ENCODE data around the gene DLL1. TPM values are rescaled to one million over a fixed set of nuclear protein-coding genes. Genes with fewer than 3 reads are reported as not detected.
A peak's percentile ranks its signal among the peaks of the same experiment; 100 is the strongest.
"Not testable (repeated sequence)": the region's sequence is repeated elsewhere in the genome, so short reads cannot be mapped to it uniquely, and the experiment has no call there.

The DLL1 gene, protein sequence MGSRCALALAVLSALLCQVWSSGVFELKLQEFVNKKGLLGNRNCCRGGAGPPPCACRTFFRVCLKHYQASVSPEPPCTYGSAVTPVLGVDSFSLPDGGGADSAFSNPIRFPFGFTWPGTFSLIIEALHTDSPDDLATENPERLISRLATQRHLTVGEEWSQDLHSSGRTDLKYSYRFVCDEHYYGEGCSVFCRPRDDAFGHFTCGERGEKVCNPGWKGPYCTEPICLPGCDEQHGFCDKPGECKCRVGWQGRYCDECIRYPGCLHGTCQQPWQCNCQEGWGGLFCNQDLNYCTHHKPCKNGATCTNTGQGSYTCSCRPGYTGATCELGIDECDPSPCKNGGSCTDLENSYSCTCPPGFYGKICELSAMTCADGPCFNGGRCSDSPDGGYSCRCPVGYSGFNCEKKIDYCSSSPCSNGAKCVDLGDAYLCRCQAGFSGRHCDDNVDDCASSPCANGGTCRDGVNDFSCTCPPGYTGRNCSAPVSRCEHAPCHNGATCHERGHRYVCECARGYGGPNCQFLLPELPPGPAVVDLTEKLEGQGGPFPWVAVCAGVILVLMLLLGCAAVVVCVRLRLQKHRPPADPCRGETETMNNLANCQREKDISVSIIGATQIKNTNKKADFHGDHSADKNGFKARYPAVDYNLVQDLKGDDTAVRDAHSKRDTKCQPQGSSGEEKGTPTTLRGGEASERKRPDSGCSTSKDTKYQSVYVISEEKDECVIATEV
- 3.5 TPM for polyA plus RNA-seq (2013, experiment 1 of 2)
- polyA plus RNA-seq (2013, experiment 2 of 2): 2.6 TPM

DNA sequence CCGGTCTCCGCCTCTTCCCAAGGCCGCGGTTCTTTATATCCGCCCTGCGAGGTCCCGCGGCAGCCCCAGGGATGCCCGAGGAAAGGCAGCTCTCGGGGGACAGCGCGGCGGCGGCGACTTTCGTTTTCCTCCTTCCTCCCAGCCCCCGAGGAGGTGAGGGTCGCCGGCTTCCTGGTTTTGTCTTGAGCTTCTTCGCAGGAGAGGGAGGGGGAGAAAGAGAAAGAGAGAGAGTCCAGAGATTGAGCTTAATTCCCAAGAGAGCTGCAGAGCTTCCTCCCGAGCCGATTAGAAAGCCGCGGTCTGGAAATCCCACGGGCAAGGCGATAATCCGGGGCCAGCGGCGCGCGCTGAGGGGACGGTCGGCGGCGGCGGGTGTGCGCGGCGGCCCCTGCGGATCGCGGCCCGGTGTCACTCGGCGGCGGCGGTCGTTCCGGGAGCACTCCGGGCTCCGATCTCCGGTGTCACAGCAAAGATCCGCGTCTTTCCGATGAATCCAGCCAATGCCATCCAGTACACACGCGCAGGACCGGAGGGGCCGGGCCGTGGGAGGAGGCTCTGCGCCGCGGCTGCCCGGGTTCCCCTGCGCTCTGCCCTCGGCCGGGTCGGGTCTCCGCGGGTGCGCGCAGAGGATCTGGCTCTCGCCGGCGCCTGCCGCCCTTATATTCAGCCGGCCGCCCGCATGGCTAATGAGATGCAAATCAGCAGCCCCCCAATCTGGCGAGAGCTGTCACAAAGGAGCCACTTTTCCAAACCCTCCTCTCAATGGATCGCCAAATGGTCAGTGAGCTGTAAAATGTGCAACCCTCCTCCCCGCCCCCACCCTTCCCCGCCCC, at the start of gene DLL1:
TSS of gene DLL1 (minus strand) at position 783 of the 833 bp plus-strand sequence. CDS start 939 bp downstream, outside the sequence.
- Histone ChIP-seq H3K36me3 (ENCODE audit: control insufficient read depth, insufficient read depth, low read length) (no peaks in the 10 kb centered on the region), H3K9me3 (ENCODE audit: control insufficient read depth, low read length) (no peaks in the 10 kb centered on the region), H3K4me1 (ENCODE audit: control insufficient read depth, insufficient read depth, low read length, poor library complexity, severe bottlenecking) (peaks cover 27% of the 10 kb centered on the region), H3K27ac (ENCODE audit: low read depth, low read length, severe bottlenecking) (no peak within 1 kb of the TSS), H3K4me3 (ENCODE audit: extremely low read depth, insufficient read depth, low read length, poor library complexity, severe bottlenecking) (peak within 1 kb of the TSS; percentile 41)
- 1% methylated on average over 50 to 75 of the region's 83 CpGs for WGBS, 2 experiments (ENCODE audit: insufficient coverage in 2 of 2)

DNA sequence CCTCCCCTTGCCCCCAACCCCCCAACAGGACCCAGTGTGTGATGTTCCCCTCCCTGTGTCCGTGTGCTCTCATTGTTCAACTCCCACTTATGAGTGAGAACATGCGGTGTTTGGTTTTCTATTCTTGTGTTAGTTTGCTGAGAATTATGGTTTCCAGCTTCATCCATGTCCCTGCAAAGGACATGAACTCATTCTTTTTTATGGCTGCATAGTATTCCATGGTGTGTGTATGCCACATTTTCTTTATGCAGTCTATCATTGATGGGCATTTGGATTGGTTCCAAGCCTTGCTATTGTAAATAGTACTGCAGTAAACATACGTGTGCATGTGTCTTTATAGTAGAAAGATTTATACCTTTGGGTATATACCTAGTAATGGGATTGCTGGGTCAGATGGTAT, 44.3 kb upstream of the DLL1 start:
- H3K27ac ChIP-seq (ENCODE audit: low read depth, low read length, severe bottlenecking); H3K4me3 ChIP-seq (ENCODE audit: extremely low read depth, insufficient read depth, low read length, poor library complexity, severe bottlenecking); H3K9me3 ChIP-seq (ENCODE audit: control insufficient read depth, low read length); H3K4me1 ChIP-seq (ENCODE audit: control insufficient read depth, insufficient read depth, low read length, poor library complexity, severe bottlenecking): not testable (repeated sequence)
- no CpG with 5 or more reads among the region's 3 CpGs for WGBS, 2 experiments (ENCODE audit: insufficient coverage in 2 of 2)
- H3K36me3 ChIP-seq (ENCODE audit: control insufficient read depth, insufficient read depth, low read length): peaks cover 44% of the 10 kb centered on the region

DNA sequence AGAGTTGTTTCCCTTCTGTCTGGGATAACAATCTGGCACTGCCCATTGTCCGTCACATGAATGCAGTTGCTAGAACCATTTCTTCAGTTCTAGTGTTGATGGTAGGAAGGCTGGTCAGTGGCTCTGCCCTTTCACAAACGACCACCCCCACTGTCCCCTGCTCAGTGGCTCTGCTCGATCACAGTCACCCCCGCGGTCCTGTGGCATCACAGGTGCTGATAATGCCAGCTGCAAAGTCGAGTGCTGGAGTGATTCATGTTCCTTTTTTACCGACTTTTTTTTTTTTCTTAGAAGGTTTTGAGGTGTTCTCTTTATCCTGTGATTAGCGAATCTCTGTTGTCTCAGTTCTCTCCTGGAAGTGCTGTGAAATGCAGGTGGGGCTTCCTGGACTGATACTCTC, 38.4 kb upstream of the DLL1 start:
- Histone ChIP-seq H3K4me1 (ENCODE audit: control insufficient read depth, insufficient read depth, low read length, poor library complexity, severe bottlenecking) (no peaks in the 10 kb centered on the region), H3K36me3 (ENCODE audit: control insufficient read depth, insufficient read depth, low read length) (peaks cover 73% of the 10 kb centered on the region), H3K4me3 (ENCODE audit: extremely low read depth, insufficient read depth, low read length, poor library complexity, severe bottlenecking) (no peak overlapping the region), H3K9me3 (ENCODE audit: control insufficient read depth, low read length) (no peaks in the 10 kb centered on the region), H3K27ac (ENCODE audit: low read depth, low read length, severe bottlenecking) (no peak overlapping the region)
- 95 to 100% methylated on average over 5 to 6 of the region's 8 CpGs for whole genome bisulfite sequencing, 2 experiments (ENCODE audit: insufficient coverage in 2 of 2)

DNA sequence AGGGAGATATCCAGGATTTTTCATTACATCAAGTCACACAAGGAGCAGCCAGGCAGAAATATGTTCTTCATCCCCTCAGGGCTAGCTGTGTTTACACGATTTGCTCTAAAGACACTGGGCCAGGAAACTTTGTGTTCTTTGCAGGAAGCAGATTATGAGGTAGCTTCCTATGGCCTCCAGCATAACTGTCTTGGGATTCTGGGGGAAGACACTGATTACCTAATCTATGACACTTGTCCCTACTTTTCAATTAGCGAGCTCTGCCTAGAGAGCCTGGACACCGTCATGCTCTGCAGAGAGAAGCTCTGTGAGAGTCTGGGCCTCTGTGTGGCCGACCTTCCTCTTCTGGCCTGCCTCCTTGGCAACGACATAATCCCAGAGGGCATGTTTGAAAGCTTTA, 26.8 kb upstream of the DLL1 start:
- Histone ChIP-seq H3K27ac (ENCODE audit: low read depth, low read length, severe bottlenecking) (peak overlapping the region; percentile 61), H3K36me3 (ENCODE audit: control insufficient read depth, insufficient read depth, low read length) (peaks cover 56% of the 10 kb centered on the region), H3K4me1 (ENCODE audit: control insufficient read depth, insufficient read depth, low read length, poor library complexity, severe bottlenecking) (no peaks in the 10 kb centered on the region), H3K9me3 (ENCODE audit: control insufficient read depth, low read length) (no peaks in the 10 kb centered on the region), H3K4me3 (ENCODE audit: extremely low read depth, insufficient read depth, low read length, poor library complexity, severe bottlenecking) (no peak overlapping the region)
- WGBS, 2 experiments (ENCODE audit: insufficient coverage in 2 of 2): 87 to 97% methylated on average over 4 to 5 of the region's 5 CpGs

DNA sequence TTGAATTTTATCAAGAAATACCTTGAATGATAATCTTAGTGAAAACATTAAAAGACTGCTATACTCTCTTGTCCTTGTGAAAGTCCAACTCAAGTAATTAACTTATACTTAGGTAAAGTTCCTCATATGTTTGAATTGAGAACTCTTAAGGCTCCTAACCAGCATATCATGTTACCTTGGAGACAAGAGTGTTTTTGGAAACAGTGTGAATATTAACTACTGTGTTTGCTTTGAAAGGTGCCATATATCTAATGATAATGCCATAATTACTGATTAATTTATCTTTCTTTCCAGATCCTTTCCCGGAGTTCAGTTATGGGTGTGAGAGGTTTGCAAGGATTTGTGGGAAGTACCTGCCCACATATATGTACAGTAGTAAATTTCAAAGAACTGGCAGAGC, 26.2 kb upstream of the DLL1 start:
- Histone ChIP-seq H3K36me3 (ENCODE audit: control insufficient read depth, insufficient read depth, low read length) (peaks cover 49% of the 10 kb centered on the region), H3K27ac (ENCODE audit: low read depth, low read length, severe bottlenecking) (peak overlapping the region; percentile 61), H3K4me3 (ENCODE audit: extremely low read depth, insufficient read depth, low read length, poor library complexity, severe bottlenecking) (no peak overlapping the region), H3K4me1 (ENCODE audit: control insufficient read depth, insufficient read depth, low read length, poor library complexity, severe bottlenecking) (no peaks in the 10 kb centered on the region), H3K9me3 (ENCODE audit: control insufficient read depth, low read length) (no peaks in the 10 kb centered on the region)
- no CpG with 5 or more reads among the region's 1 CpG for WGBS, 2 experiments (ENCODE audit: insufficient coverage in 2 of 2)

DNA sequence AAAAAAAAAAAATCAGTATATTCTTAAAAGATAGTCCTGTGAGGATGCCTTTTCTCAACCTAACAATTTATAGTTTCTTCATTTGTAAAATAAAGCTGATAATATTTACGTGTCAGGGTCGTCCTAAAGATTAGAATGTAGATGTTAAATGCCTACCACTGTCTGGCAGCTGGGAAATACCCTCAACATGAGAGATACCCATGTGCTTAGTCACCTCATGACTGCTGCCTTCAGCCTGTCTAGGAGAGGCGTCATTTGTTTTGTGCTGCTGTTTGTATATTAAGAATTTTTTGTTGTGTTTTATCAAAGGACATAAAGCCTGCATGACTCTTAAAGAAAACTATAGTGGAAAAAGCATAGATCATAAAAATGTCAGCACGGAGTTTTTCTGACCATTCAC, 25.2 kb upstream of the DLL1 start:
- Histone ChIP-seq H3K4me3 (ENCODE audit: extremely low read depth, insufficient read depth, low read length, poor library complexity, severe bottlenecking) (no peak overlapping the region), H3K36me3 (ENCODE audit: control insufficient read depth, insufficient read depth, low read length) (peaks cover 47% of the 10 kb centered on the region), H3K9me3 (ENCODE audit: control insufficient read depth, low read length) (no peaks in the 10 kb centered on the region), H3K4me1 (ENCODE audit: control insufficient read depth, insufficient read depth, low read length, poor library complexity, severe bottlenecking) (no peaks in the 10 kb centered on the region), H3K27ac (ENCODE audit: low read depth, low read length, severe bottlenecking) (no peak overlapping the region)
- WGBS, 2 experiments (ENCODE audit: insufficient coverage in 2 of 2): 96 to 100% methylated on average over 2 to 4 of the region's 4 CpGs

DNA sequence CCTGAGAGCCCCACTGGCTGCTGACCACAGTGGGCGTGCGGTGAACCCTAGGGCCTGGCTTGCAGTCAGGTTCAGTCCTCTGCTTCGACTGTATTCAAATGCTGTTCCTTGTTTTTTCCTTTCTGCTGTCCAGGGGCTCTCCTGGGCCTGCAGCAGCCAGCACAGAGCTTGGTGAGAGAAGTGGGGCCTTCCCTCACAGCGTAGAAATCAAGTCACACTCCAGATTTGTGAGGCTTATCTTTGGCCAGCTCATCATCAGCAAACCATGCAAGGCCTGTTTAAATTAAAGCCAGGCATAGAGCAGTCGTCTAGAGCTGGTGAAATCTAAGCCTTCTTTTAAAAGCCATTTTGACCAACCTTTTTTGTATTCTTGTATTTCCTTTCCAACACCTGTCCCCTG, 24.1 kb upstream of the DLL1 start:
- Histone ChIP-seq H3K36me3 (ENCODE audit: control insufficient read depth, insufficient read depth, low read length) (peaks cover 40% of the 10 kb centered on the region), H3K4me1 (ENCODE audit: control insufficient read depth, insufficient read depth, low read length, poor library complexity, severe bottlenecking) (no peaks in the 10 kb centered on the region), H3K27ac (ENCODE audit: low read depth, low read length, severe bottlenecking) (no peak overlapping the region), H3K4me3 (ENCODE audit: extremely low read depth, insufficient read depth, low read length, poor library complexity, severe bottlenecking) (no peak overlapping the region), H3K9me3 (ENCODE audit: control insufficient read depth, low read length) (no peaks in the 10 kb centered on the region)
- WGBS, 2 experiments (ENCODE audit: insufficient coverage in 2 of 2): 87 to 92% methylated on average over 4 to 5 of the region's 5 CpGs

DNA sequence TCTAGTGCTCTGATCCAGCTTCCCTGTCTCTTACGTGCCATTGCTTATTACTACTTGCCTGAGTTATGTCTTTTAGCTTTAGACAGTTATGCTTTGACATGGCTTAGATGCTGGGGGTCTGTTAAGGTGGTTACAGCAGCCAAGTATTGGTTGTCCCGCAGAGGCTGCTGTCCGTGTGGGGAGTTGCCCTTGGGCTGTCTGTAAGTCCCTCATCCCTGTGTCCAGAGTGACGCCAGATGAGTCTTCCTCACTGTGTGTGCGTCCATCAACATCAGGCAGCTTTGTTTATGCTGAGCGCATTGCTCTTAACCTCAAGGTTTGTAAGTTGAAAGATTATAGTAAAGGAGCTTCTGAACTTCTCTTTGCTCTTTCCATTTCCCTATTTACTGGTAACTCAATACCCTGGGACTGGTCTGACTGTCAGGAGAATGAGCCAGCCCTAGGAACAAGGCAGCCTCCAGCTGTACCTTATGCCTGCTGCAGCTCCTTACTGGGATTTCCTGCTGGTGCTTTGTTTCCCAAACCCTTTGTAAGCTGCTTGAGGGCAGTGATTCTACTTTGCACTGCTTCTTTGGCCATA, 22.9 kb upstream of the DLL1 start:
- Histone ChIP-seq H3K9me3 (ENCODE audit: control insufficient read depth, low read length) (no peaks in the 10 kb centered on the region), H3K4me3 (ENCODE audit: extremely low read depth, insufficient read depth, low read length, poor library complexity, severe bottlenecking) (no peak overlapping the region), H3K4me1 (ENCODE audit: control insufficient read depth, insufficient read depth, low read length, poor library complexity, severe bottlenecking) (no peaks in the 10 kb centered on the region), H3K27ac (ENCODE audit: low read depth, low read length, severe bottlenecking) (no peak overlapping the region), H3K36me3 (ENCODE audit: control insufficient read depth, insufficient read depth, low read length) (peaks cover 29% of the 10 kb centered on the region)
- WGBS, 2 experiments (ENCODE audit: insufficient coverage in 2 of 2): 81 to 82% methylated on average over 2 of the region's 6 CpGs

DNA sequence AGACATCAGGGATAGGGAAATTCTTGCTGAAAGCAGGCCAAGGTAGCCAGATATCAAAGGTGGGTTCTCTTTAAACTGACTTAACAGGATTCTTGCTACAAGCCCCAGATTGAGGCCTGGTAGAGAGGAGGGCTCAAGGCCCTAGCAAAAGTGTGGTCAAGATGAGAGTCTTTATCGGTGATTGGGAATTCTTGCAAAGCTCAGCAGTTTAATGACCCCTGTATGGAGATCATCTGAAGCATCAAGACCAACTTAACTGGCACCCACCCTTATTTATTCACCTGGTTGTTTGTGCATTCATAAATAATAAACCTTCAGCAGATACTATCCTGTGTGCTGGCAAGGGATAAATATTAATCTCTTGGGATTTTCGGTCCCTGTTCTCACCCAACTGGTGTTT, 22.0 kb upstream of the DLL1 start:
- WGBS, 2 experiments (ENCODE audit: insufficient coverage in 2 of 2): 100% methylated on average over 2 of the region's 2 CpGs; no CpG with 5 or more reads in 1 of the 2 experiments
- no peak overlapping the region for H3K4me3 ChIP-seq (ENCODE audit: extremely low read depth, insufficient read depth, low read length, poor library complexity, severe bottlenecking)
- no peaks in the 10 kb centered on the region for H3K9me3 ChIP-seq (ENCODE audit: control insufficient read depth, low read length)
- peaks cover 4% of the 10 kb centered on the region for H3K4me1 ChIP-seq (ENCODE audit: control insufficient read depth, insufficient read depth, low read length, poor library complexity, severe bottlenecking)
- no peak overlapping the region for H3K27ac ChIP-seq (ENCODE audit: low read depth, low read length, severe bottlenecking)
- H3K36me3 ChIP-seq (ENCODE audit: control insufficient read depth, insufficient read depth, low read length): peaks cover 21% of the 10 kb centered on the region

DNA sequence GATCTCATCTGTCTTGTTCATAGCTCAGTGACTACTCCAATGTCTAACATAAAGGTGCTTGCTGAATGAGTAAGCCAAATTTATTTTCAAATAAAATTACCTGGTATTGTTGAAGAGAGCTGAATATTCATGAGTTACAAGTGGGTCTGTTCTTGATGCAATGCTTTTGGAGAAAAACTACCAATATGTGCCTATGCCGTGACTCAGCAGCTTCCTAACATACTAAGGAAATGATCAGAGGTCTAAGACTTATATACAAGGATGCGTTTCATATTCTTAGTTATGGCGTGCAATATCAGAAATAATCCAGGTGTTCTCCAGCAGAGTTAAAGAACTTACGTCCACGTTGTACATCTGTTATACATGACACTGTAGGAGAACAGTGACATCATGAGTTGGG, 20.8 kb upstream of the DLL1 start:
- H3K4me3 ChIP-seq (ENCODE audit: extremely low read depth, insufficient read depth, low read length, poor library complexity, severe bottlenecking): no peak overlapping the region
- peaks cover 12% of the 10 kb centered on the region for H3K36me3 ChIP-seq (ENCODE audit: control insufficient read depth, insufficient read depth, low read length)
- peaks cover 10% of the 10 kb centered on the region for H3K4me1 ChIP-seq (ENCODE audit: control insufficient read depth, insufficient read depth, low read length, poor library complexity, severe bottlenecking)
- 97% methylated on average over 3 of the region's 5 CpGs; no CpG with 5 or more reads in 1 of the 2 experiments for WGBS, 2 experiments (ENCODE audit: insufficient coverage in 2 of 2)
- no peaks in the 10 kb centered on the region for H3K9me3 ChIP-seq (ENCODE audit: control insufficient read depth, low read length)
- H3K27ac ChIP-seq (ENCODE audit: low read depth, low read length, severe bottlenecking): no peak overlapping the region
